ENCODE results near the gene DMBT1. TPM values are rescaled to one million over a fixed set of nuclear protein-coding genes. Genes with fewer than 3 reads are reported as not detected.

Gene DMBT1
- total RNA-seq, 1 donor from 2014 or later: 6.5 TPM

DNA sequence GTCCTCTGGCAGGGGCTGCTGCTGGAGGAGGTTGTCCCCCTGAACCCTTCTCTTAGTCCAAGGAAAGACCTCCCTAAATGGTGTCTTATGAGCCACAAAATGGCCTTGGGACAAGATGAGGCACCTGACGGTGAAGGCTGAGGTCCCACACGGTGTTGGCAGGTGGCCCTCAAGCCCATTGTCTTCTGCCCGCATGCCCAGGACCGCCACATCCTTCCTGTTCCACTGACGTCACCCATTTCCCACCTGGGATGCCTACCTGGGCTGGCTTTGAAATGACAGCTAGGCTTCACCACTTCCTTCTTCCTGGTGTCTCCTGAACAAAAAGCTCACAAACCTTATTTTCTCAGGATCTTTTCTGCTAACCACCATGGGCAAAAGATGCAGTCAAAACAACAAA, 2.1 kb upstream of the DMBT1 start:
- Mint-ChIP-seq H3K9me3 (peaks cover 5% of the 10 kb centered on the region), H3K27me3 (peaks cover 42% of the 10 kb centered on the region), H3K4me1 (ENCODE audit: unreplicated experiment) (no peaks in the 10 kb centered on the region), H3K36me3 (no peaks in the 10 kb centered on the region), H3K27ac (no peak overlapping the region), H3K4me3 (no peak overlapping the region)
- DNase-seq (ENCODE audit: extremely low spot score, unreplicated experiment): no peak
- TF ChIP-seq, protein P1, sequence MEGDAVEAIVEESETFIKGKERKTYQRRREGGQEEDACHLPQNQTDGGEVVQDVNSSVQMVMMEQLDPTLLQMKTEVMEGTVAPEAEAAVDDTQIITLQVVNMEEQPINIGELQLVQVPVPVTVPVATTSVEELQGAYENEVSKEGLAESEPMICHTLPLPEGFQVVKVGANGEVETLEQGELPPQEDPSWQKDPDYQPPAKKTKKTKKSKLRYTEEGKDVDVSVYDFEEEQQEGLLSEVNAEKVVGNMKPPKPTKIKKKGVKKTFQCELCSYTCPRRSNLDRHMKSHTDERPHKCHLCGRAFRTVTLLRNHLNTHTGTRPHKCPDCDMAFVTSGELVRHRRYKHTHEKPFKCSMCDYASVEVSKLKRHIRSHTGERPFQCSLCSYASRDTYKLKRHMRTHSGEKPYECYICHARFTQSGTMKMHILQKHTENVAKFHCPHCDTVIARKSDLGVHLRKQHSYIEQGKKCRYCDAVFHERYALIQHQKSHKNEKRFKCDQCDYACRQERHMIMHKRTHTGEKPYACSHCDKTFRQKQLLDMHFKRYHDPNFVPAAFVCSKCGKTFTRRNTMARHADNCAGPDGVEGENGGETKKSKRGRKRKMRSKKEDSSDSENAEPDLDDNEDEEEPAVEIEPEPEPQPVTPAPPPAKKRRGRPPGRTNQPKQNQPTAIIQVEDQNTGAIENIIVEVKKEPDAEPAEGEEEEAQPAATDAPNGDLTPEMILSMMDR (conservative IDR thresholded peaks at IDR 0.05): no peak

DNA sequence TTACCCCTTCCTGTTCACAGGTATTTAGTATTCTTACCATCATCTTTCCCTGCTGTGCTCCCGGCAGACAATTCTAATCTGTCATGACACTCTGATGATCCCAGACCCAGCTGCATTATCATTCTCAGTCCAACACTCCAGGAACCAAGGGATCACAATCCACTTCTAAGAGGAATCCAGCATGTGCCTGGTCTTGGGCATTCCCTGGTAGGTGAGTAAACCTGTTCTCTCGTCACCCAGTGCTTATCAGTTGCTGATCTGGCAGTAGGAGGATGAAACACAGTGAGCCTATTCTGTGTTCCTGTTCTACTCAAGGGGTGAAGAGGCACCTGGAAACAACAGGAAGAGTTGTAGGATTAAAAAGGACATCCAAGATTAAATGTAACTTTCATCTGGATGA, 1.3 kb upstream of the DMBT1 start:
- TF ChIP-seq, protein P1 (conservative IDR thresholded peaks at IDR 0.05): no peak
- H3K36me3 Mint-ChIP-seq: no peaks in the 10 kb centered on the region
- no peaks in the 10 kb centered on the region for H3K4me1 Mint-ChIP-seq (ENCODE audit: unreplicated experiment)
- no peak for DNase-seq (ENCODE audit: extremely low spot score, unreplicated experiment)
- H3K9me3 Mint-ChIP-seq: peaks cover 5% of the 10 kb centered on the region
- no peak overlapping the region for H3K27ac Mint-ChIP-seq
- H3K4me3 Mint-ChIP-seq: no peak overlapping the region
- H3K27me3 Mint-ChIP-seq: peaks cover 47% of the 10 kb centered on the region

DNA sequence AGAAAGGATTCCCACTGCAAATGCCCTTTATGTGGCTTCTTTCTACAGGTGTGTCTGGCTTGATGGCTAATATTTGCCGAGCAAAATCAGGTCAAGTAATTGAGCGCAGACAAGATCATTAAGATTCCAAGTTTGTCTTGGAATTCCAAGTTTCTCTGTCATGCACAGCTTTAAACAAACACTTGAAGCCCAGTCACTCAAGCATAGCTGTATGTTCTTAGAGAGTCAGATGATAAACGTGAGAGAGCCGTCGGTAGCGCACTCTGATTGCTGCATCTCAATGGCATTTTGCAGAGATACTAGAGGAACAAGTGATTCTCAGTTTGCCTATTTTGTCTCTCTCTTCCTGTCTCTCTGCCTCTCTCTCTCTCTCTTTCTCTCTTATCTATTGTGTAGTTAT, 658 bp downstream of the DMBT1 start:
- no peak overlapping the region for H3K27ac Mint-ChIP-seq
- TF ChIP-seq, protein P1 (conservative IDR thresholded peaks at IDR 0.05): no peak
- H3K4me3 Mint-ChIP-seq: no peak overlapping the region
- H3K36me3 Mint-ChIP-seq: no peaks in the 10 kb centered on the region
- no peak for DNase-seq (ENCODE audit: extremely low spot score, unreplicated experiment)
- H3K4me1 Mint-ChIP-seq (ENCODE audit: unreplicated experiment): peaks cover 6% of the 10 kb centered on the region
- peaks cover 5% of the 10 kb centered on the region for H3K9me3 Mint-ChIP-seq
- peaks cover 51% of the 10 kb centered on the region for H3K27me3 Mint-ChIP-seq

DNA sequence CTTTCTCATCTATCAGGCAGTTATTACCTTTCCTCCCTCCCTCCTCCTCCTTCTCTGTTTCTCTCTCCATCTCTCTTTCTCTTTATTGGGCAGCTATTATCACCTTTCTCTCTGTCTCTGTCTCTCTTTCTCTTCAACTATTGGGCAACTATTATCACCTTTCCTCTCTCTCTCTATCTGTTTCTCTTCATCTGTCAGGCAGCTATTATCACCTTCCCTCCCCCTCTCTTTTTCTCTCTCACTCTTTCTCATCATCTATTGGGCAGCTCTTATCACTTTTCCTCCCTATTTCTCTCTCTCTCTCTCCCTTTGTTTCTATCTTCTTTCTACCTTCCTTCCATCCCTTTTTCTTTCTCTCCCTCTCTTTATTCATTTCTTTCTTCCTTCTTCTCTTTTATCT, 1.2 kb downstream of the DMBT1 start:
- DNase-seq (ENCODE audit: extremely low spot score, unreplicated experiment): no peak
- H3K27me3 Mint-ChIP-seq: peaks cover 49% of the 10 kb centered on the region
- no peak overlapping the region for H3K27ac Mint-ChIP-seq
- H3K4me1 Mint-ChIP-seq (ENCODE audit: unreplicated experiment): peaks cover 6% of the 10 kb centered on the region
- H3K4me3 Mint-ChIP-seq: no peak overlapping the region
- H3K9me3 Mint-ChIP-seq: peaks cover 5% of the 10 kb centered on the region
- TF ChIP-seq, protein P1 (conservative IDR thresholded peaks at IDR 0.05): no peak
- no peaks in the 10 kb centered on the region for H3K36me3 Mint-ChIP-seq

DNA sequence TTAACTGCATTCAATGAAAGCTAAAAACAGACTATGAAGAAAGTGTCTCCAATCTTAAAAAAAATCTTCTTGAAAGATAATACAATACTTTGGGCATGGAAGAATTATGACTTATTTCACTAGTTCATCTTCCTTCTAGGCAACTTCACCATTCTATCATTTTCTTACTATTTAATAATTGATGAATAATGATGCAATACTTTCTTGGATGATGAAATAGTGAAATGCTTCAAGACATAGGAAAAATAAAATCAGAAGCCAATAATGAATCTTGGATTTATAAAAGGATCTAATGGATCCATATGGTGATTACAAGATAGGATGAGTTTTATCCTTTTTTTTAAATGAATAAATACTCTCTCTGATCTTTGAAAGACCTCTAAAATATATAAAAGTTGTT, 4.4 kb downstream of the DMBT1 start:
- H3K27ac Mint-ChIP-seq: no peak overlapping the region
- TF ChIP-seq, protein P1 (conservative IDR thresholded peaks at IDR 0.05): no peak
- peaks cover 6% of the 10 kb centered on the region for H3K4me1 Mint-ChIP-seq (ENCODE audit: unreplicated experiment)
- no peak overlapping the region for H3K4me3 Mint-ChIP-seq
- no peak for DNase-seq (ENCODE audit: extremely low spot score, unreplicated experiment)
- H3K36me3 Mint-ChIP-seq: no peaks in the 10 kb centered on the region
- H3K9me3 Mint-ChIP-seq: no peaks in the 10 kb centered on the region
- peaks cover 54% of the 10 kb centered on the region for H3K27me3 Mint-ChIP-seq

DNA sequence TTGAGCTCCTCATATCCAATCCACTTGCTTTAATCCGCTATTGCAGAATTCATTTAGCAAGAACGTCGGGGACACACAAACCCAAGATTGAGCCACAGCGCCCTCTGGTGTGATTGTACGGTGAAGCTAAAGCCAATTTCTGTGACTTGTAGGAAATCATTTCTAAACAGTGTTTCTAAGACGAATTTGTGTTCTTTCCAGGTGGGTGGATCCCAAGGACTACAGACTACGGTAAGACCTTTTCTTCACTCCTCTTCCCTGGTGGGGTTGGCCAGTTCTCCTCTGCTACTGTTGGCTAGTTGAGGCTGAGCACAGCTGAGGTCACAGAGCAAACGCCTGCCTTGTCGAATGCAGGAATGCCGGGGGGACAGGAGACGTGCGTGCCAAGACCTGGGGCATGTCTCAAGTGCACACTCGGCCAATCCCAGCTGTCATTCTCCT, 5.2 kb downstream of the DMBT1 start:
- peak overlapping the region; percentile 9 for H3K27ac Mint-ChIP-seq
- H3K36me3 Mint-ChIP-seq: no peaks in the 10 kb centered on the region
- no peak overlapping the region for H3K4me3 Mint-ChIP-seq
- H3K9me3 Mint-ChIP-seq: no peaks in the 10 kb centered on the region
- peak; percentile 82 for DNase-seq (ENCODE audit: extremely low spot score, unreplicated experiment)
- H3K4me1 Mint-ChIP-seq (ENCODE audit: unreplicated experiment): peaks cover 6% of the 10 kb centered on the region
- TF ChIP-seq, protein P1 (conservative IDR thresholded peaks at IDR 0.05): peak; percentile 90
- H3K27me3 Mint-ChIP-seq: peaks cover 55% of the 10 kb centered on the region
